ENCODE measurements around the gene DUSP16.
A peak's percentile ranks its signal among the peaks of the same experiment; 100 is the strongest.
"Not testable (repeated sequence)": the region's sequence is repeated elsewhere in the genome, so short reads cannot be mapped to it uniquely, and the experiment has no call there.

Gene DUSP16

DNA sequence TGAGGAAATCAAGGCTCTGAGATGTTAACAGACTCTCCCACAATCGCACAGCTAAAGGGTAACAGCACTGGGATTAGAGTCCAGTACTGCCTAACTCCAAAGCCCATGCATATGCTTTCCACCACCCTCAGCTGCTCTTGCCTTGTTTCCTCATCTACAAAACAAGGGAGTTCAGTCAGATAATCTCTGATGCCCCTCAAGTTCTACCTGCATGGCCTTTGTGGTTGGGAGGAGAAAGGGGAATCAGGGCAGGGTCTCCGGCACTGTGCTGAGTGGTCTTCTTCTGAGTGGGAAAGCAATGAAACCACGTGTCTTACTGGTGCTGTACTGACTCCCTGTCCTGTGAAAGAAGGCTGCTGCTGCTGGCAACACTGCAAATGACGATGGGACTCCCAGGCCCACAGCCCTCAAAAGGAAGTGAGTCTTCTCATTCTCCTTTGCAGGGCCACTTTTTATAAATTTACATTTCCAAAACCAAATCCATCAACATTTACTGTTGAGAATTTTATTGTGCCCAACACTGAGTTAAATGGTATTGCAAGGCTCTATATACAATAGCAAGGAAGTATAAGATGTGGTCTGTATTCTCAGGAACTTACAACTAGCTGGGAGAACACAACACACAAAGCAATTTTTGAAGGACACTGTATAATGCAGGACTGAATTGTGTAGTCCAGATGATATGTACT is 19.7 kb upstream of the DUSP16 start:
- DNase-seq (ENCODE audit: insufficient read length) (no peak), FAIRE-seq (peak; percentile 76)
- TF ChIP-seq TAF1 (IDR thresholded peaks at IDR 0.05; ENCODE audit: borderline replicate concordance, low read depth, low read length) (0 out of 2 replicates have a peak, but pooled peaks have one; percentile 48), POLR2A (IDR thresholded peaks at IDR 0.05; ENCODE audit: low read depth, low read length) (peak; percentile 56; the same call in 1 of the 2 replicates), POLR2AphosphoS5 (IDR thresholded peaks at IDR 0.05; ENCODE audit: low read depth, low read length) (no peak; the same call in 1 of the 2 replicates)

GRCh38 chr12:12580716-12581115 is 18.1 kb upstream of the DUSP16 start:
- not testable (repeated sequence) for FAIRE-seq; DNase-seq (ENCODE audit: insufficient read length)

GRCh38 chr12:12577786-12578185 is 15.1 kb upstream of the DUSP16 start:
- no peak for FAIRE-seq
- no peak for DNase-seq (ENCODE audit: insufficient read length)

GRCh38 chr12:12572659-12573058 is 10.0 kb upstream of the DUSP16 start:
- TF ChIP-seq TAF1 (IDR thresholded peaks at IDR 0.05; ENCODE audit: borderline replicate concordance, low read depth, low read length) (no peak), POLR2AphosphoS5 (IDR thresholded peaks at IDR 0.05; ENCODE audit: low read depth, low read length) (no peak), POLR2A (IDR thresholded peaks at IDR 0.05; ENCODE audit: low read depth, low read length) (no peak)
- DNase-seq (ENCODE audit: insufficient read length) (no peak), FAIRE-seq (no peak)

More at GRCh38 chr12:12577786-12578185, 15.1 kb upstream of the DUSP16 start:
- TF ChIP-seq POLR2AphosphoS5 (IDR thresholded peaks at IDR 0.05; ENCODE audit: low read depth, low read length) (no peak), TAF1 (IDR thresholded peaks at IDR 0.05; ENCODE audit: borderline replicate concordance, low read depth, low read length) (no peak), POLR2A (IDR thresholded peaks at IDR 0.05; ENCODE audit: low read depth, low read length) (no peak)

- FAIRE-seq; DNase-seq (ENCODE audit: insufficient read length): not testable (repeated sequence)
Observed at GRCh38 chr12:12565971-12566370, 3.3 kb upstream of the DUSP16 start.

DNA sequence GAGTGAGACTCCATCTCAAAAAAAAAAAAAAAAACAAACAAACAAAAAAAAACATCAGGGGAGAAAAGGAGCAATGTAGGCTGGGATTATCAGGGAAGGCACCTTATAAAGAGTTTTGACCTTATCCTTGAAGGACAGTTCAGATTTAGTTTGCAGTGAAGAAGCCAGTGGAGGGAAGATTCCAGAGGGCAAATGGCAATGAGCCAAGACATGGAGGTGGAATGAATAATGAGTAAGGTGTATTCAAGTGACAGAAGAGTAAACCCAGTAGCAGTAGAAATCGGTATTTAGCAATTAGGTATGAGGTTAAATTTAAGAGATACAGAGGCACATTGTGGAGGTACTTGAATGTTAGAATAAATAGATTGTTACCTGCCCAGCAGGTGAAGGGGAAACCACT is 2.2 kb upstream of the DUSP16 start:
- DNase-seq (ENCODE audit: insufficient read length) (no peak), FAIRE-seq (no peak)
- no peak for TF ChIP-seq POLR2A (IDR thresholded peaks at IDR 0.05; ENCODE audit: low read depth, low read length)
- no peak for TF ChIP-seq POLR2AphosphoS5 (IDR thresholded peaks at IDR 0.05; ENCODE audit: low read depth, low read length)
- no peak for TF ChIP-seq TAF1 (IDR thresholded peaks at IDR 0.05; ENCODE audit: borderline replicate concordance, low read depth, low read length)

GRCh38 chr12:12563290-12563928 is 746 bp upstream of the DUSP16 start:
- FAIRE-seq (no peak), DNase-seq (ENCODE audit: insufficient read length) (no peak)
- TF ChIP-seq POLR2A (IDR thresholded peaks at IDR 0.05; ENCODE audit: low read depth, low read length), result no peak
- TF ChIP-seq TAF1 (IDR thresholded peaks at IDR 0.05; ENCODE audit: borderline replicate concordance, low read depth, low read length), result no peak
- TF ChIP-seq POLR2AphosphoS5 (IDR thresholded peaks at IDR 0.05; ENCODE audit: low read depth, low read length), result no peak

- TF ChIP-seq POLR2AphosphoS5 (IDR thresholded peaks at IDR 0.05; ENCODE audit: low read depth, low read length), result no peak; the same call in 1 of the 2 replicates
- TF ChIP-seq POLR2A (IDR thresholded peaks at IDR 0.05; ENCODE audit: low read depth, low read length), result no peak
- no peak for TF ChIP-seq TAF1 (IDR thresholded peaks at IDR 0.05; ENCODE audit: borderline replicate concordance, low read depth, low read length)
- FAIRE-seq (no peak), DNase-seq (ENCODE audit: insufficient read length) (peak; percentile 23)
Observed at GRCh38 chr12:12562016-12562483, 613 bp downstream of the DUSP16 start.

DNA sequence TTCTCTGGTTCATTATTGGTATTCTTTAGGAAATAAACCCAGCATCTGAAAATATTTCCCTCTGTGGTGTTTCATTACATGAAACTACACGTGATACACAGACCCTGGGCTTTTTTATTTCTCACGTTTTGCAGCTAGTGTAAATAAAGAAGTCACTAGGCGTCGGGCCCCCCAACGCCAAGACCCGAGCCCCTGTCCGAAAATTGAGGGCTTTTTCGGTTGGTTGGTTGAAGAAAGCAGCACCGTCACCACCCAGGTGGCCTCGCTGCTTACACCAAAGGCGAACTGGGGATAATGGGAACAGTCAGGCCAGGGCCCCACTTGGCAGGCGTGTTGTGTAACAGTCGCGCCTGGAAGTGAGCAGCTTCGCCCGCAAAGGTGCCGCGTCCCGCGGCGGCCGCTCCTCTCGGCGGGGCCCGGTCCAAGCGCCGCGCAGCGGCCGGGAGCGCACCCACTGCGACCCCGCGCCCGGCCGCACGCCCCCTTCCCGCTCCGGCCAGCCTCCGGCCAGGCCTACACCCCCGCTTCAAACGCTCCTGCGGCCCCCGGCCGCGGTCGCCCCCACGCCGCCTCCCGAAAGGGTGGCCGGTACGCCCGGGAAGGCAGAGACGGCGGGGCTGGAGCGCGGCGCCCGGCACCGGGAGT is 1.2 kb downstream of the DUSP16 start:
- peak; percentile 91 for FAIRE-seq
- peak; percentile 69; the same call in 1 of the 2 replicates for TF ChIP-seq POLR2A (IDR thresholded peaks at IDR 0.05; ENCODE audit: low read depth, low read length)
- peak; percentile 50; the same call in 1 of the 2 replicates for TF ChIP-seq TAF1 (IDR thresholded peaks at IDR 0.05; ENCODE audit: borderline replicate concordance, low read depth, low read length)
- peak; percentile 83 for TF ChIP-seq POLR2AphosphoS5 (IDR thresholded peaks at IDR 0.05; ENCODE audit: low read depth, low read length)
- DNase-seq (ENCODE audit: insufficient read length), result no peak

GRCh38 chr12:12560587-12561370 is 1.9 kb downstream of the DUSP16 start:
- TF ChIP-seq POLR2AphosphoS5 (IDR thresholded peaks at IDR 0.05; ENCODE audit: low read depth, low read length) (peak; percentile 10; the same call in 1 of the 2 replicates), TAF1 (IDR thresholded peaks at IDR 0.05; ENCODE audit: borderline replicate concordance, low read depth, low read length) (no peak)
- FAIRE-seq (peak; percentile 24), DNase-seq (ENCODE audit: insufficient read length) (no peak)

- DNase-seq (ENCODE audit: insufficient read length), result no peak
- no peak for TF ChIP-seq TAF1 (IDR thresholded peaks at IDR 0.05; ENCODE audit: borderline replicate concordance, low read depth, low read length)
- peak; percentile 5 for FAIRE-seq
Observed at GRCh38 chr12:12559719-12560296, 2.9 kb downstream of the DUSP16 start.

Data from GM12892 (cell line).